ENCODE results near the gene CNKSR3.

Gene CNKSR3

GRCh38 chr6:154509421-154510143 is 903 bp downstream of the CNKSR3 start:
- peaks cover 0 to 48% (median 16%) of the 10 kb centered on the region in 4 donors for H3K4me1 ChIP-seq
- no peaks in the 10 kb centered on the region for H3K9me3 ChIP-seq
- TF ChIP-seq CTCF (IDR thresholded peaks at IDR 0.05) = no peak
- H3K27ac ChIP-seq = peak overlapping the region; percentile 93 to 98
- H3K27me3 ChIP-seq = no peaks in the 10 kb centered on the region
- H3K4me3 ChIP-seq = peak overlapping the region; percentile 79 to 93
- intact Hi-C loops (cut with DNase I; ENCODE audit: low total_unique reads) = loop anchor here (10.0 kb wide), 1 partner anchor 95 kb away; no protein-coding TSS in a partner anchor
- H3K36me3 ChIP-seq = no peaks in the 10 kb centered on the region
- peak; percentile 29 to 64 for DNase-seq

GRCh38 chr6:154508573-154509375 is 1.7 kb downstream of the CNKSR3 start:
- Histone ChIP-seq H3K4me3 (peak overlapping the region; percentile 79 to 93), H3K36me3 (no peaks in the 10 kb centered on the region), H3K4me1 (peaks cover 0 to 56% (median 16%) of the 10 kb centered on the region in 4 donors), H3K9me3 (no peaks in the 10 kb centered on the region), H3K27ac (peak overlapping the region; percentile 93 to 98), H3K27me3 (no peaks in the 10 kb centered on the region)
- DNase-seq = no peak
- TF ChIP-seq CTCF (IDR thresholded peaks at IDR 0.05) = no peak
- intact Hi-C loops (cut with DNase I; ENCODE audit: low total_unique reads) = loop anchor here (10.0 kb wide), 1 partner anchor 94 kb away; no protein-coding TSS in a partner anchor

GRCh38 chr6:154506991-154507898 is 3.2 kb downstream of the CNKSR3 start:
- peak overlapping the region; percentile 79 to 93 for H3K4me3 ChIP-seq

GRCh38 chr6:154506582-154506981 is 3.9 kb downstream of the CNKSR3 start:
- H3K27ac ChIP-seq = no peak overlapping the region
- peaks cover 0 to 57% (median 16%) of the 10 kb centered on the region in 4 donors for H3K4me1 ChIP-seq
- TF ChIP-seq CTCF (IDR thresholded peaks at IDR 0.05) = no peak
- no peaks in the 10 kb centered on the region for H3K36me3 ChIP-seq
- no peaks in the 10 kb centered on the region for H3K27me3 ChIP-seq
- no peak for DNase-seq
- H3K4me3 ChIP-seq = no peak overlapping the region
- intact Hi-C loops (cut with DNase I; ENCODE audit: low total_unique reads) = loop anchor here (10.0 kb wide), 1 partner anchor 92 kb away; no protein-coding TSS in a partner anchor
- H3K9me3 ChIP-seq = no peaks in the 10 kb centered on the region

More at GRCh38 chr6:154506991-154507898, 3.2 kb downstream of the CNKSR3 start:
- no peaks in the 10 kb centered on the region for H3K9me3 ChIP-seq
- peaks cover 0 to 63% (median 16%) of the 10 kb centered on the region in 4 donors for H3K4me1 ChIP-seq
- no peaks in the 10 kb centered on the region for H3K27me3 ChIP-seq
- no peak for DNase-seq
- no peak for TF ChIP-seq CTCF (IDR thresholded peaks at IDR 0.05)
- H3K36me3 ChIP-seq = no peaks in the 10 kb centered on the region
- intact Hi-C loops (cut with DNase I; ENCODE audit: low total_unique reads) = loop anchor here (10.0 kb wide), 1 partner anchor 92 kb away; no protein-coding TSS in a partner anchor
- H3K27ac ChIP-seq = no peak overlapping the region

GRCh38 chr6:154506108-154506507 is 4.4 kb downstream of the CNKSR3 start:
- no peak for TF ChIP-seq CTCF (IDR thresholded peaks at IDR 0.05)
- Histone ChIP-seq H3K4me1 (peaks cover 0 to 52% (median 14%) of the 10 kb centered on the region in 4 donors), H3K27ac (no peak overlapping the region), H3K9me3 (no peaks in the 10 kb centered on the region), H3K36me3 (no peaks in the 10 kb centered on the region), H3K27me3 (no peaks in the 10 kb centered on the region), H3K4me3 (no peak overlapping the region)
- DNase-seq = no peak
- intact Hi-C loops (cut with DNase I; ENCODE audit: low total_unique reads) = loop anchor here (10.0 kb wide), 1 partner anchor 91 kb away; no protein-coding TSS in a partner anchor

Measured in tibial artery (tissue), 4 donors.